Trophoblast cell (in vitro differentiated cells and primary cell): ENCODE measurements around the gene STK36.

ENCODE experiments used
- DNase-seq, 2 donors: peaks; one replicate each; pipeline ENCODE4 v3.0.0-alpha.2; 2016
- H2AFZ ChIP-seq: 2 replicates; pipeline ENCODE4 v1.6.1; 2013; ENCODE audit warnings: low read length, moderate library complexity, mild to moderate bottlenecking; ENCODE audit not compliant: insufficient read depth, poor library complexity
- H2AK5ac ChIP-seq: 2 replicates; pipeline ENCODE4 v1.6.1; 2013; ENCODE audit warnings: mild to moderate bottlenecking, low read length
- H2BK120ac ChIP-seq: 2 replicates; pipeline ENCODE4 v1.6.1; 2013; ENCODE audit warnings: low read length, mild to moderate bottlenecking, moderate library complexity; ENCODE audit not compliant: insufficient read depth, poor library complexity
- H2BK12ac ChIP-seq: 2 replicates; pipeline ENCODE4 v1.6.1; 2013; ENCODE audit warnings: mild to moderate bottlenecking, low read length, moderate library complexity
- H2BK5ac ChIP-seq: 2 replicates; pipeline ENCODE4 v1.6.1; 2013; ENCODE audit warnings: low read length, low read depth, moderate library complexity, mild to moderate bottlenecking; ENCODE audit not compliant: poor library complexity
- H3K14ac ChIP-seq: 2 replicates; pipeline ENCODE4 v1.6.1; 2013; ENCODE audit warnings: mild to moderate bottlenecking, low read length
- H3K18ac ChIP-seq: 2 replicates; pipeline ENCODE4 v1.6.1; 2013; ENCODE audit warnings: mild to moderate bottlenecking, low read length
- H3K23ac ChIP-seq: 2 replicates; pipeline ENCODE4 v1.6.1; 2013; ENCODE audit warnings: low read length
- H3K27ac ChIP-seq: 2 replicates; pipeline ENCODE4 v1.5.1; 2013; ENCODE audit warnings: low read depth, mild to moderate bottlenecking, inconsistent platforms, low read length, moderate library complexity
- H3K27me3 ChIP-seq: 2 replicates; pipeline ENCODE4 v1.6.1; 2013; ENCODE audit warnings: inconsistent platforms, mild to moderate bottlenecking, low read length, moderate library complexity; ENCODE audit not compliant: insufficient read depth
- H3K36me3 ChIP-seq, 2 experiments: 1 replicate in 1 of 2; 2 replicates in 1 of 2; pipeline ENCODE4 v1.6.1; 2013; ENCODE audit warnings: low read length in 2 of 2, mild to moderate bottlenecking in 2 of 2, moderate library complexity in 1 of 2; ENCODE audit not compliant: insufficient read depth in 2 of 2, control insufficient read depth in 1 of 2
- H3K4ac ChIP-seq: 2 replicates; pipeline ENCODE4 v1.6.1; 2013; ENCODE audit warnings: low read depth, mild to moderate bottlenecking, low read length, moderate library complexity
- H3K4me1 ChIP-seq, 2 experiments: 1 replicate in 1 of 2; 2 replicates in 1 of 2; pipeline ENCODE4 v1.6.1; 2013; ENCODE audit warnings: low read length in 2 of 2, mild to moderate bottlenecking in 2 of 2, moderate library complexity in 1 of 2; ENCODE audit not compliant: insufficient read depth in 2 of 2, control insufficient read depth in 1 of 2
- H3K4me2 ChIP-seq: 2 replicates; pipeline ENCODE4 v1.6.1; 2013; ENCODE audit warnings: inconsistent platforms, mild to moderate bottlenecking, low read length, moderate library complexity
- H3K4me3 ChIP-seq: 2 replicates; pipeline ENCODE4 v1.5.1; 2013; ENCODE audit warnings: mild to moderate bottlenecking, low read depth, low read length, inconsistent platforms
- H3K79me1 ChIP-seq: one replicate; pipeline ENCODE4 v1.6.1; 2013; ENCODE audit warnings: low read length
- H3K79me2 ChIP-seq: 2 replicates; pipeline ENCODE4 v1.6.1; 2013; ENCODE audit warnings: low read length, mild to moderate bottlenecking; ENCODE audit not compliant: control insufficient read depth, insufficient read depth, poor library complexity
- H3K9ac ChIP-seq: 2 replicates; pipeline ENCODE4 v1.6.1; 2013; ENCODE audit warnings: mild to moderate bottlenecking, low read length
- H3K9me3 ChIP-seq: 2 replicates; pipeline ENCODE4 v1.6.1; 2013; ENCODE audit warnings: low read depth, mild to moderate bottlenecking, control low read depth, inconsistent platforms, low read length; ENCODE audit not compliant: insufficient read depth
- H4K12ac ChIP-seq: 2 replicates; pipeline ENCODE4 v1.6.1; 2013; ENCODE audit warnings: low read depth, mild to moderate bottlenecking, low read length, moderate library complexity
- H4K8ac ChIP-seq: 2 replicates; pipeline ENCODE4 v1.6.1; 2013; ENCODE audit warnings: low read depth, mild to moderate bottlenecking, low read length, moderate library complexity
- H4K91ac ChIP-seq: one replicate; pipeline ENCODE4 v1.6.1; 2013; ENCODE audit warnings: low read depth, mild to moderate bottlenecking, low read length, moderate library complexity
- WGBS: extraction: QIAGEN DNeasy Blood & Tissue Kit; methylation state at CpG from one replicate; pipeline ENCODE4 v1.1.7; 2013; ENCODE audit warnings: missing lambda C conversion rate; ENCODE audit not compliant: insufficient read length, insufficient coverage; ENCODE audit errors: extremely low coverage; 5-methylcytosine and 5-hydroxymethylcytosine counted together

STK36 gene

GRCh38 chr2:218627939-218628338, 43.9 kb upstream of the STK36 start:
- Histone ChIP-seq H3K79me2 (no peaks in the 10 kb centered on the region), H2AK5ac (no peak overlapping the region), H2AFZ (no peak overlapping the region), H3K27me3 (no peaks in the 10 kb centered on the region), H3K23ac (no peak overlapping the region), H2BK12ac (no peak overlapping the region), H3K27ac (no peak overlapping the region), H4K8ac (no peak overlapping the region), H3K9me3 (peaks cover 2% of the 10 kb centered on the region), H2BK120ac (no peak overlapping the region), H3K4ac (no peak overlapping the region), H4K12ac (no peak overlapping the region), H3K36me3 (no peaks in the 10 kb centered on the region), H3K9ac (no peak overlapping the region), H3K79me1 (no peaks in the 10 kb centered on the region), H3K4me2 (no peak overlapping the region), H3K4me1 (no peaks in the 10 kb centered on the region), H3K4me3 (no peak overlapping the region), H2BK5ac (no peak overlapping the region), H3K18ac (no peak overlapping the region), H3K14ac (no peak overlapping the region), H4K91ac (no peak overlapping the region)
- no peak for DNase-seq
- no CpG with 5 or more reads among the region's 4 CpGs for WGBS

- Histone ChIP-seq H2BK5ac (no peak overlapping the region), H3K18ac (no peak overlapping the region), H3K4me1 (no peaks in the 10 kb centered on the region), H4K91ac (no peak overlapping the region), H3K79me1 (no peaks in the 10 kb centered on the region), H4K8ac (no peak overlapping the region), H3K4me3 (no peak overlapping the region), H3K79me2 (no peaks in the 10 kb centered on the region), H2AK5ac (no peak overlapping the region), H3K36me3 (peaks cover 14 to 26% of the 10 kb centered on the region in 2 experiments), H3K4ac (no peak overlapping the region), H3K9ac (no peak overlapping the region), H3K14ac (no peak overlapping the region), H3K4me2 (no peak overlapping the region), H3K27me3 (no peaks in the 10 kb centered on the region), H3K9me3 (peaks cover 2% of the 10 kb centered on the region), H2BK120ac (no peak overlapping the region), H3K27ac (no peak overlapping the region), H3K23ac (no peak overlapping the region), H2AFZ (no peak overlapping the region), H2BK12ac (no peak overlapping the region), H4K12ac (no peak overlapping the region)
- WGBS, result no CpG with 5 or more reads among the region's 4 CpGs
- no peak for DNase-seq
These were observed 40.0 kb upstream of the STK36 start for GRCh38 chr2:218631837-218632236.

GRCh38 chr2:218635719-218636118, 36.2 kb upstream of the STK36 start:
- Histone ChIP-seq H3K79me1 (no peaks in the 10 kb centered on the region), H4K8ac (no peak overlapping the region), H3K23ac (no peak overlapping the region), H3K27ac (no peak overlapping the region), H2AK5ac (no peak overlapping the region), H2BK120ac (no peak overlapping the region), H3K9ac (no peak overlapping the region), H3K4me1 (no peaks in the 10 kb centered on the region), H4K91ac (no peak overlapping the region), H3K14ac (no peak overlapping the region), H3K4me2 (no peak overlapping the region), H3K4ac (no peak overlapping the region), H3K79me2 (no peaks in the 10 kb centered on the region), H2BK5ac (no peak overlapping the region), H2BK12ac (no peak overlapping the region), H3K9me3 (no peaks in the 10 kb centered on the region), H3K36me3 (peaks cover 31 to 55% of the 10 kb centered on the region in 2 experiments), H3K18ac (no peak overlapping the region), H4K12ac (no peak overlapping the region), H2AFZ (no peak overlapping the region), H3K4me3 (no peak overlapping the region), H3K27me3 (no peaks in the 10 kb centered on the region)
- no CpG with 5 or more reads among the region's 5 CpGs for WGBS
- no peak for DNase-seq

- Histone ChIP-seq H3K4me2 (no peak overlapping the region), H3K9me3 (no peaks in the 10 kb centered on the region), H3K4me3 (peak overlapping the region; percentile 27), H3K18ac (no peak overlapping the region), H4K91ac (no peak overlapping the region), H2BK5ac (no peak overlapping the region), H3K27ac (no peak overlapping the region), H3K27me3 (no peaks in the 10 kb centered on the region), H2AK5ac (no peak overlapping the region), H2BK120ac (no peak overlapping the region), H2AFZ (no peak overlapping the region), H4K8ac (no peak overlapping the region), H3K9ac (no peak overlapping the region), H3K23ac (no peak overlapping the region), H3K14ac (no peak overlapping the region), H3K79me2 (no peaks in the 10 kb centered on the region), H3K79me1 (no peaks in the 10 kb centered on the region), H3K4me1 (no peaks in the 10 kb centered on the region), H4K12ac (no peak overlapping the region), H3K36me3 (peaks cover 47 to 72% of the 10 kb centered on the region in 2 experiments), H2BK12ac (no peak overlapping the region), H3K4ac (no peak overlapping the region)
- no CpG with 5 or more reads among the region's 18 CpGs for WGBS
- DNase-seq, result no peak
These were observed 33.5 kb upstream of the STK36 start for GRCh38 chr2:218638372-218638771.
